Mesendoderm (in vitro differentiated cells): ENCODE results near the gene VPS39.

ENCODE experiments used
- DNase-seq: peaks from one replicate; pipeline ENCODE4 v3.0.0; 2013
- H2AK5ac ChIP-seq: 2 replicates; pipeline ENCODE4 v1.6.1; 2013; ENCODE audit warnings: low read length, inconsistent platforms
- H2BK120ac ChIP-seq: 2 replicates; pipeline ENCODE4 v1.6.1; 2013; ENCODE audit warnings: low read depth, mild to moderate bottlenecking, low read length, moderate library complexity, mixed read lengths
- H2BK15ac ChIP-seq: replicated peaks from 2 replicates; pipeline ENCODE4 v1.6.1; 2013; ENCODE audit warnings: low read depth, mild to moderate bottlenecking, moderate library complexity
- H2BK5ac ChIP-seq: 2 replicates; pipeline ENCODE4 v1.6.1; 2013; ENCODE audit warnings: low read length, inconsistent platforms
- H3K18ac ChIP-seq: 2 replicates; pipeline ENCODE4 v1.6.1; 2013; ENCODE audit warnings: mild to moderate bottlenecking, low read length, mixed read lengths
- H3K23ac ChIP-seq: one replicate; pipeline ENCODE4 v1.6.1; 2013; ENCODE audit warnings: low read length
- H3K27ac ChIP-seq: 2 replicates; pipeline ENCODE4 v1.5.1; 2013; ENCODE audit warnings: low read depth, mild to moderate bottlenecking, inconsistent platforms, low read length, moderate library complexity
- H3K27me3 ChIP-seq: 2 replicates; pipeline ENCODE4 v1.6.1; 2013; ENCODE audit warnings: low read length, control low read depth, mild to moderate bottlenecking, inconsistent platforms; ENCODE audit not compliant: insufficient read depth, poor library complexity
- H3K36me3 ChIP-seq: 2 replicates; pipeline ENCODE4 v1.6.1; 2013; ENCODE audit warnings: low read length, inconsistent platforms; ENCODE audit not compliant: control insufficient read depth, insufficient read depth
- H3K4ac ChIP-seq: one replicate; pipeline ENCODE4 v1.6.1; 2013; ENCODE audit warnings: low read depth, mild to moderate bottlenecking, low read length, moderate library complexity
- H3K4me1 ChIP-seq: 2 replicates; pipeline ENCODE4 v1.6.1; 2013; ENCODE audit warnings: low read depth, low read length, inconsistent platforms; ENCODE audit not compliant: control insufficient read depth
- H3K4me2 ChIP-seq: 2 replicates; pipeline ENCODE4 v1.6.1; 2013; ENCODE audit warnings: low read length
- H3K4me3 ChIP-seq: 2 replicates; pipeline ENCODE4 v1.5.1; 2013; ENCODE audit warnings: mild to moderate bottlenecking, low read length
- H3K56ac ChIP-seq: one replicate; pipeline ENCODE4 v1.6.1; 2013; ENCODE audit warnings: low read length
- H3K79me1 ChIP-seq: 2 replicates; pipeline ENCODE4 v1.6.1; 2013; ENCODE audit warnings: low read length, inconsistent platforms
- H3K79me2 ChIP-seq: 2 replicates; pipeline ENCODE4 v1.6.1; 2013; ENCODE audit warnings: mild to moderate bottlenecking, low read length; ENCODE audit not compliant: control insufficient read depth, insufficient read depth
- H3K9ac ChIP-seq: 2 replicates; pipeline ENCODE4 v1.6.1; 2013; ENCODE audit warnings: low read length, inconsistent platforms
- H4K5ac ChIP-seq: one replicate; pipeline ENCODE4 v1.6.1; 2013; ENCODE audit warnings: low read length
- H4K8ac ChIP-seq: one replicate; pipeline ENCODE4 v1.6.1; 2013; ENCODE audit warnings: low read depth, mild to moderate bottlenecking, control low read depth, low read length, moderate library complexity
- WGBS: extraction: QIAGEN DNeasy Blood & Tissue Kit; methylation state at CpG from one replicate; pipeline ENCODE4 v1.1.7; 2013; ENCODE audit warnings: low lambda C conversion rate, missing lambda C conversion rate; ENCODE audit not compliant: insufficient coverage; ENCODE audit errors: extremely low coverage; 5-methylcytosine and 5-hydroxymethylcytosine counted together

The VPS39 gene

GRCh38 chr15:42157981-42158765, 49.9 kb downstream of the VPS39 start:
- H4K8ac ChIP-seq = no peak overlapping the region
- H2BK120ac ChIP-seq = no peak overlapping the region
- no peak overlapping the region for H4K5ac ChIP-seq
- H3K4me1 ChIP-seq = no peaks in the 10 kb centered on the region
- no peaks in the 10 kb centered on the region for H3K79me1 ChIP-seq
- H3K4ac ChIP-seq = no peak overlapping the region
- no CpG with 5 or more reads among the region's 8 CpGs for WGBS
- H3K18ac ChIP-seq = no peak overlapping the region
- DNase-seq = no peak
- no peak overlapping the region for H3K9ac ChIP-seq
- no peak overlapping the region for H3K56ac ChIP-seq
- no peak overlapping the region for H3K4me3 ChIP-seq
- no peaks in the 10 kb centered on the region for H3K27me3 ChIP-seq
- H3K79me2 ChIP-seq = no peaks in the 10 kb centered on the region
- H2AK5ac ChIP-seq = no peak overlapping the region
- no peak overlapping the region for H2BK5ac ChIP-seq
- H3K36me3 ChIP-seq = peaks cover 10% of the 10 kb centered on the region
- no peak overlapping the region for H3K27ac ChIP-seq
- H3K4me2 ChIP-seq = no peak overlapping the region
- no peak overlapping the region for H3K23ac ChIP-seq
- H2BK15ac ChIP-seq = no peak overlapping the region

GRCh38 chr15:42157381-42157780, 50.7 kb downstream of the VPS39 start:
- WGBS = no CpG with 5 or more reads among the region's 8 CpGs
- Histone ChIP-seq H3K56ac (no peak overlapping the region), H3K18ac (no peak overlapping the region), H2BK5ac (no peak overlapping the region), H3K4me2 (no peak overlapping the region), H4K5ac (no peak overlapping the region), H3K27me3 (no peaks in the 10 kb centered on the region), H3K23ac (no peak overlapping the region), H3K4me1 (no peaks in the 10 kb centered on the region), H3K27ac (no peak overlapping the region), H3K9ac (no peak overlapping the region), H3K36me3 (peaks cover 9% of the 10 kb centered on the region), H3K79me2 (no peaks in the 10 kb centered on the region), H2BK15ac (no peak overlapping the region), H3K79me1 (no peaks in the 10 kb centered on the region), H2AK5ac (no peak overlapping the region), H4K8ac (no peak overlapping the region), H3K4me3 (no peak overlapping the region), H2BK120ac (no peak overlapping the region), H3K4ac (no peak overlapping the region)
- no peak for DNase-seq

DNA sequence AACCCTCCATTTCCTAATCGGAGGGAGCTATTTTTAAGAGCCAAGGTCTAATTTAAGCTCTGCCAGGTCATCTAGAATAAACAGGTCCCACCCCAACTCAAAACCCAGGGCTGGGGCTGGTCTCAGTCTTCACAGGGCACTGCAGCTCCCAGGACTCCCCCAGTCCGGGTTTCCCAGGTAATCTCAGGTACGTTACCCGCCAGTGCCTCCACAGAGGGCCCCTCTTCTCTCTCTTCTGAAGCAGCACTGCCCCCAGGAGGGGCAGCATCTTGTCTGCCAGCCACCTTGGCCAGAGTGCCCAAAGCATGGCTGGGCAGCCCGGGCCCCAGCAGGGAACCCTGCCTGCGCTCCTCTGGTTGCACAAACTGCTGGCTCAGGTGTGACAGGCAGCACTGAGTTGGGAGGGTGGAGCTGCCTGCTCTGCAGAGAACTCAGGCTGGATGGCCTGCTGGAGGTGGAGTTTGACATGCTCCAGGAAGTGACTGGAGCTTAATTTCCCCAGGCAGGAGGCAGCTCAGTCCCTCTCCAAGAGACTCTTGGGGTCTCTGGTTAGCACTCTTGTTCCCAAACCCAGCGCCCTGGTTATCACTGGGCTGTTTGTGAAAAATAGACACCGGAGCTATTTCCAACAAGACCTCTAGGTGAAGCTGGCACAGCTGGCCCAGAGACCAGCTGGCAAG, 51.7 kb downstream of the VPS39 start, which contains the start of gene PLA2G4F:
Gene PLA2G4F (minus strand): TSS at position 394 of the 680 bp plus-strand sequence. CDS start 87 bp downstream, at position 307.
- no peaks in the 10 kb centered on the region for H3K79me2 ChIP-seq
- H2AK5ac ChIP-seq = no peak within 1 kb of the TSS
- no peak within 1 kb of the TSS for H4K8ac ChIP-seq
- H3K27me3 ChIP-seq = no peaks in the 10 kb centered on the region
- WGBS = no CpG with 5 or more reads among the region's 8 CpGs
- no peak within 1 kb of the TSS for H3K4me2 ChIP-seq
- no peak within 1 kb of the TSS for H2BK15ac ChIP-seq
- no peak within 1 kb of the TSS for H2BK5ac ChIP-seq
- no peak within 1 kb of the TSS for H4K5ac ChIP-seq
- H3K79me1 ChIP-seq = no peaks in the 10 kb centered on the region
- H3K23ac ChIP-seq = no peak within 1 kb of the TSS
- peaks cover 6% of the 10 kb centered on the region for H3K36me3 ChIP-seq
- DNase-seq = peak; percentile 52
- H3K27ac ChIP-seq = no peak within 1 kb of the TSS
- H3K56ac ChIP-seq = no peak within 1 kb of the TSS
- H3K4me3 ChIP-seq = no peak within 1 kb of the TSS
- H3K4ac ChIP-seq = no peak within 1 kb of the TSS
- H3K4me1 ChIP-seq = no peaks in the 10 kb centered on the region
- no peak within 1 kb of the TSS for H3K18ac ChIP-seq
- H3K9ac ChIP-seq = no peak within 1 kb of the TSS
- no peak within 1 kb of the TSS for H2BK120ac ChIP-seq

GRCh38 chr15:42155546-42156242, 52.4 kb downstream of the VPS39 start:
- Histone ChIP-seq H2BK5ac (no peak overlapping the region), H3K18ac (no peak overlapping the region), H3K4me3 (no peak overlapping the region), H2BK15ac (no peak overlapping the region), H3K79me2 (no peaks in the 10 kb centered on the region), H3K79me1 (no peaks in the 10 kb centered on the region), H3K4ac (no peak overlapping the region), H3K9ac (no peak overlapping the region), H3K27ac (no peak overlapping the region), H3K56ac (no peak overlapping the region), H3K27me3 (no peaks in the 10 kb centered on the region), H3K36me3 (peaks cover 6% of the 10 kb centered on the region), H3K4me2 (no peak overlapping the region), H4K5ac (no peak overlapping the region), H2AK5ac (no peak overlapping the region), H4K8ac (no peak overlapping the region), H2BK120ac (no peak overlapping the region), H3K4me1 (no peaks in the 10 kb centered on the region), H3K23ac (no peak overlapping the region)
- WGBS = no CpG with 5 or more reads among the region's 27 CpGs
- peak; percentile 62 for DNase-seq

GRCh38 chr15:42154956-42155355, 53.1 kb downstream of the VPS39 start:
- no peaks in the 10 kb centered on the region for H3K79me1 ChIP-seq
- no peaks in the 10 kb centered on the region for H3K4me1 ChIP-seq
- no peaks in the 10 kb centered on the region for H3K27me3 ChIP-seq
- no peak overlapping the region for H2AK5ac ChIP-seq
- no peaks in the 10 kb centered on the region for H3K36me3 ChIP-seq
- WGBS = 100% methylated on average over 5 of the region's 14 CpGs
- H3K18ac ChIP-seq = no peak overlapping the region
- H2BK5ac ChIP-seq = no peak overlapping the region
- DNase-seq = no peak
- no peak overlapping the region for H4K8ac ChIP-seq
- no peak overlapping the region for H2BK15ac ChIP-seq
- H4K5ac ChIP-seq = no peak overlapping the region
- no peak overlapping the region for H2BK120ac ChIP-seq
- H3K4me2 ChIP-seq = no peak overlapping the region
- H3K23ac ChIP-seq = no peak overlapping the region
- no peak overlapping the region for H3K56ac ChIP-seq
- no peak overlapping the region for H3K4ac ChIP-seq
- H3K27ac ChIP-seq = no peak overlapping the region
- H3K9ac ChIP-seq = no peak overlapping the region
- no peaks in the 10 kb centered on the region for H3K79me2 ChIP-seq
- H3K4me3 ChIP-seq = no peak overlapping the region
